NT2/D1 (cell line): ENCODE measurements around the gene ADAM22.
"Not testable (repeated sequence)": the region's sequence is repeated elsewhere in the genome, so short reads cannot be mapped to it uniquely, and the experiment has no call there.

ENCODE experiments used
- SUZ12 ChIP-seq: IDR thresholded peaks from 2 replicates; pipeline ENCODE4 v1.6.1; 2011; ENCODE audit not compliant: insufficient read length, insufficient read depth; ENCODE audit errors: extremely low read depth
- YY1 ChIP-seq: IDR thresholded peaks from 2 replicates; pipeline ENCODE4 v1.6.1; 2011; ENCODE audit not compliant: insufficient read length, insufficient read depth
- ZNF274 ChIP-seq: IDR thresholded peaks from 2 replicates; pipeline ENCODE4 v1.6.1; 2011; ENCODE audit warnings: mild to moderate bottlenecking, low read depth, low read length

GRCh38 chr7:87908814-87909213, 25.2 kb upstream of the ADAM22 start:
- TF ChIP-seq ZNF274, YY1, SUZ12: not testable (repeated sequence)
